ENCODE measurements around the gene ZNF385D. TPM values are rescaled to one million over a fixed set of nuclear protein-coding genes. Genes with fewer than 3 reads are reported as not detected.

ZNF385D gene
- total and polyA plus RNA-seq, 8 donors: 1.6 to 28.6 (median 17.5) TPM

DNA sequence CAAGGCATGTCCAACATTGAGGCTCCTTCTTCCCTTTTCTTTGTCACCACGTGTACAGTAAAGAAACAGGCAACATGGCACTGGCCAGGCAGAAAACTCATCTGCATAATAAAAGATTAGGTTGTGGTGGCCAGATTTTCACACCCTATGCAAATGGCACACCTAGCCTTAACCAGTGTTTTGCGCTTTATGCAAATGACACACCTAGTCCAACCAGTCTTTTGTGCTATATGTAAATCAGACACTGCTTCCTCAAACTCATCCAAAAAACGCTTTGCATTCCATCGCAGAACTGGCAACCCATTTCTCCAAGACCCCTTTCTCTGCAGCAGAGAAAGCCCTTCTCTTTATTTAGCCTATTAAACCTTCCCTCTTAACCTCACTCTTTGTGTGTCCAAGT, 109.1 kb downstream of the ZNF385D start:
- Histone ChIP-seq H3K27me3 (no peaks in the 10 kb centered on the region), H3K4me3 (no peak overlapping the region), H3K36me3 (no peaks in the 10 kb centered on the region), H3K4me1 (no peaks in the 10 kb centered on the region), H3K27ac (no peak overlapping the region), H3K9me3 (peaks cover 0 to 8% of the 10 kb centered on the region in 2 donors)
- ATAC-seq (no peak), DNase-seq (no peak)
- TF ChIP-seq, protein P1, sequence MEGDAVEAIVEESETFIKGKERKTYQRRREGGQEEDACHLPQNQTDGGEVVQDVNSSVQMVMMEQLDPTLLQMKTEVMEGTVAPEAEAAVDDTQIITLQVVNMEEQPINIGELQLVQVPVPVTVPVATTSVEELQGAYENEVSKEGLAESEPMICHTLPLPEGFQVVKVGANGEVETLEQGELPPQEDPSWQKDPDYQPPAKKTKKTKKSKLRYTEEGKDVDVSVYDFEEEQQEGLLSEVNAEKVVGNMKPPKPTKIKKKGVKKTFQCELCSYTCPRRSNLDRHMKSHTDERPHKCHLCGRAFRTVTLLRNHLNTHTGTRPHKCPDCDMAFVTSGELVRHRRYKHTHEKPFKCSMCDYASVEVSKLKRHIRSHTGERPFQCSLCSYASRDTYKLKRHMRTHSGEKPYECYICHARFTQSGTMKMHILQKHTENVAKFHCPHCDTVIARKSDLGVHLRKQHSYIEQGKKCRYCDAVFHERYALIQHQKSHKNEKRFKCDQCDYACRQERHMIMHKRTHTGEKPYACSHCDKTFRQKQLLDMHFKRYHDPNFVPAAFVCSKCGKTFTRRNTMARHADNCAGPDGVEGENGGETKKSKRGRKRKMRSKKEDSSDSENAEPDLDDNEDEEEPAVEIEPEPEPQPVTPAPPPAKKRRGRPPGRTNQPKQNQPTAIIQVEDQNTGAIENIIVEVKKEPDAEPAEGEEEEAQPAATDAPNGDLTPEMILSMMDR (IDR thresholded peaks at IDR 0.05): no peak
- intact Hi-C loops (cut with DNase I): no loop called here

DNA sequence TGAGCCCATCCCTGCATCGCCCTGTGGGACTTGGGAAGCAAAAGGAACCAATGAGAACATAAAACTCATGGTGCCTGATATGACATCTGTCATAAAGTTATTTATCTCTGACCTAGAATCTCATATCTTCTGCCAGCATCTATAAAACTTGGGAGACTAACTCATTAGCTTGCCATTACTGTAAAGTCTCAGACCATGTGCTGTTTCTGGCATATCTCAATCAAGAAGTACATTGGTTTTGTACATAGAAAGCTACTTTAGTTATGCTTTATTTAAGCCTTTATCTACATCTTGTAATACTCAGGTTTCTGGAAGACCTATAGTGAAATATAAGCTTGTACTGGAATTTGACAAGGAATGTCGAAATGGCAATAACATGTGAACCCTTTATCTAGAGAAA, 112.5 kb downstream of the ZNF385D start:
- Histone ChIP-seq H3K9me3 (peaks cover 0 to 8% of the 10 kb centered on the region in 2 donors), H3K4me3 (no peak overlapping the region), H3K36me3 (no peaks in the 10 kb centered on the region), H3K27me3 (no peaks in the 10 kb centered on the region), H3K4me1 (no peaks in the 10 kb centered on the region), H3K27ac (no peak overlapping the region)
- no peak for ATAC-seq
- no peak for DNase-seq
- intact Hi-C loops (cut with DNase I): no loop called here
- TF ChIP-seq, protein P1 (IDR thresholded peaks at IDR 0.05): no peak

DNA sequence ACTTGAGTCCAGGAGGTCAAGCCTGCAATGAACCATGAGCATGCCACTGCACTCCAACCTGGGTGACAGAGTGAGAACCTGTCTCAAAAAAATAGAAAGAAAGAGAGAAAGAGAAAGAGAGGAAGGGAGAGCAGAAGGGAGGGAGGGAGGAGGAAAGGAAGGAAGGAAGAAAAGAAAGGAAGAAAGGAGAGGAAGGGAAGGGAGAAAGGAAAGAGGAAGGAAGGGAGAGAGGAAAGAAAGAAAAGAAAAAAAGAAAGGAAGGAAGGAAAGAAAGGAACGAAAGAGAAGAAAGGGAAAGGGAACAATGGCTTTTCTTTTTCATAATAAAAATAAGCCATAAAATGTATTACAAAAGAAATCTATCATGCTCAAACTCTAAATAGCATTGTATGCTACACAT, 116.9 kb downstream of the ZNF385D start:
- TF ChIP-seq, protein P1 (IDR thresholded peaks at IDR 0.05): no peak
- DNase-seq: no peak
- intact Hi-C loops (cut with DNase I): no loop called here

DNA sequence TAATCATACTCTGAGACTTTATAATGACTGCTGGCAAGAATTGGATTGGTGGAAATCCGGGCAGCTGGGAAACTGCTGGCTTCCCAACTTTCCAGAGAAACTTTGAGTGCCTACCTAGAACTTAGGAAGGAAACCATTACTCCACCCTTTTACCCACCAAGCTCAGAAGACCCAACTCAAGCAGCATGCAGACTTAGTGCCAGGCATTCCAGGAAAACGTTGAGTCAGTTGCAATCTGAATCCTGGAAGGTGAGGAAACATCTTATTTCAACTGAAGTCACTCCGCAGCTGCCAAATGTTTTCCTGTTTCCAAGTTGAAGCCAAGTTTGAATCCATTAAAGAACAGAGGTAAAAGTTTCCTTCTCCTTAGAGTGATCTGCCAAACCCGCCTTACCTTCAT, 126.5 kb downstream of the ZNF385D start:
- no peak for ATAC-seq
- no peak for DNase-seq
- Histone ChIP-seq H3K4me1 (no peaks in the 10 kb centered on the region), H3K36me3 (no peaks in the 10 kb centered on the region), H3K9me3 (no peaks in the 10 kb centered on the region), H3K4me3 (no peak overlapping the region), H3K27me3 (no peaks in the 10 kb centered on the region), H3K27ac (no peak overlapping the region)
- TF ChIP-seq, protein P1 (IDR thresholded peaks at IDR 0.05): no peak
- intact Hi-C loops (cut with DNase I): no loop called here

More for the DNA sequence above, 116.9 kb downstream of the ZNF385D start:
- Histone ChIP-seq H3K27me3 (no peaks in the 10 kb centered on the region), H3K4me3 (no peak overlapping the region), H3K9me3 (no peaks in the 10 kb centered on the region), H3K27ac (no peak overlapping the region), H3K4me1 (no peaks in the 10 kb centered on the region), H3K36me3 (no peaks in the 10 kb centered on the region)
- no peak for ATAC-seq

DNA sequence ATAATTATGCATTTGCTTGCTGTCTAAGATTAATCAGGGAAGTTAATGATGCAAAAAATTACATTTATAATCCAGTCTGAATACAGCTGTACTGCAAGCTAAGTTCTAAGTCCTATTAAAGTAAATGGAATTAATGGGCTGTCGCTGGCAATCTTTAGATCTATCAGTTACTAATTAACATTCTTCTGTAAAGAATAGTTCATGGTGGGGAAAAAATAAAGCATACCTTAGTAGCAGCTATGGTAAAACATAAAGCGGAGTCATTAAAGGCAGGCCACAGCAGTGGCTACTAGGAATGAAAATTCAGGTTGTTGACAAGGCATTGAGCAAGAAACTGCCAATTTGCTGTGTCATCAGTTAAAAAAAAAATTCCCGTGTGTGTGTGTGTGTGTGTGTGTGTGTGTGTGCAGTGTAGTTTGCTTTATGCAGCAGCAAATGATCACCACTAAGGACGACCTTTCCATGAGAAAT, 129.8 kb downstream of the ZNF385D start:
- ATAC-seq: peak; percentile 43
- TF ChIP-seq, protein P1 (IDR thresholded peaks at IDR 0.05): no peak
- H3K27me3 ChIP-seq: no peaks in the 10 kb centered on the region
- no peak overlapping the region for H3K27ac ChIP-seq
- intact Hi-C loops (cut with DNase I): no loop called here
- no peaks in the 10 kb centered on the region for H3K36me3 ChIP-seq
- no peak overlapping the region for H3K4me3 ChIP-seq
- no peaks in the 10 kb centered on the region for H3K4me1 ChIP-seq
- DNase-seq: no peak
- no peaks in the 10 kb centered on the region for H3K9me3 ChIP-seq
